Thoracic aorta (tissue), 2 donors: Measurements from ENCODE around the gene MMP21. TPM values are rescaled to one million over a fixed set of nuclear protein-coding genes. Genes with fewer than 3 reads are reported as not detected.

Experiments
- ATAC-seq: fragments of 150-250 bp; one replicate; pipeline ENCODE4 v1.8.0; 2017; ENCODE audit warnings: low read depth; ENCODE audit not compliant: insufficient number of reproducible peaks, low FRiP score
- DNase-seq: peaks from one replicate; pipeline ENCODE4 v3.0.0-alpha.2; 2020; ENCODE audit warnings: low spot score
- H3K27ac ChIP-seq, 2 donors: fragments of 200-600 bp; sonication (generic); 1 replicate in 1 of 2; 2 replicates in 1 of 2; pipeline ENCODE4 v1.5.1; 2016; ENCODE audit warnings: mild to moderate bottlenecking in 2 of 2, moderate library complexity in 2 of 2
- H3K27me3 ChIP-seq: fragments of 200-600 bp; sonication (generic); replicated peaks from 2 replicates; pipeline ENCODE4 v1.6.0; 2016; ENCODE audit warnings: mild to moderate bottlenecking; ENCODE audit not compliant: insufficient read depth
- H3K36me3 ChIP-seq: fragments of 200-600 bp; sonication (generic); one replicate; pipeline ENCODE4 v1.5.1; 2016
- H3K4me1 ChIP-seq, 2 donors: fragments of 200-600 bp; sonication (generic); 1 replicate in 1 of 2; 2 replicates in 1 of 2; pipeline versions ENCODE4 v1.5.1 to v1.6.0; 2016; ENCODE audit warnings: low read depth in 2 of 2, mild to moderate bottlenecking in 1 of 2; ENCODE audit not compliant: control insufficient read depth in 1 of 2
- H3K4me3 ChIP-seq: fragments of 200-600 bp; sonication (generic); 2 replicates; pipeline ENCODE4 v1.5.1; 2016; ENCODE audit warnings: mild to moderate bottlenecking
- H3K9me3 ChIP-seq: fragments of 200-600 bp; sonication (generic); 2 replicates; pipeline ENCODE4 v1.5.1; 2016
- total RNA-seq, 2 donors: library from RNA; depleted of rRNA; stranded (reverse); fragments of >200 nt; gene quantifications; one replicate each; pipeline versions ENCODE4 v1.1.0 to v1.2.3, GENCODE V29; 2016
- TF ChIP-seq, protein P1 (sequence below): fragments of 200-600 bp; sonication (generic); IDR thresholded peaks from one replicate; pipeline ENCODE4 v1.5.1; 2019; ENCODE audit warnings: antibody characterized with exemption

The MMP21 gene
- total RNA-seq, 2 donors from 2014 or later = not detected

DNA sequence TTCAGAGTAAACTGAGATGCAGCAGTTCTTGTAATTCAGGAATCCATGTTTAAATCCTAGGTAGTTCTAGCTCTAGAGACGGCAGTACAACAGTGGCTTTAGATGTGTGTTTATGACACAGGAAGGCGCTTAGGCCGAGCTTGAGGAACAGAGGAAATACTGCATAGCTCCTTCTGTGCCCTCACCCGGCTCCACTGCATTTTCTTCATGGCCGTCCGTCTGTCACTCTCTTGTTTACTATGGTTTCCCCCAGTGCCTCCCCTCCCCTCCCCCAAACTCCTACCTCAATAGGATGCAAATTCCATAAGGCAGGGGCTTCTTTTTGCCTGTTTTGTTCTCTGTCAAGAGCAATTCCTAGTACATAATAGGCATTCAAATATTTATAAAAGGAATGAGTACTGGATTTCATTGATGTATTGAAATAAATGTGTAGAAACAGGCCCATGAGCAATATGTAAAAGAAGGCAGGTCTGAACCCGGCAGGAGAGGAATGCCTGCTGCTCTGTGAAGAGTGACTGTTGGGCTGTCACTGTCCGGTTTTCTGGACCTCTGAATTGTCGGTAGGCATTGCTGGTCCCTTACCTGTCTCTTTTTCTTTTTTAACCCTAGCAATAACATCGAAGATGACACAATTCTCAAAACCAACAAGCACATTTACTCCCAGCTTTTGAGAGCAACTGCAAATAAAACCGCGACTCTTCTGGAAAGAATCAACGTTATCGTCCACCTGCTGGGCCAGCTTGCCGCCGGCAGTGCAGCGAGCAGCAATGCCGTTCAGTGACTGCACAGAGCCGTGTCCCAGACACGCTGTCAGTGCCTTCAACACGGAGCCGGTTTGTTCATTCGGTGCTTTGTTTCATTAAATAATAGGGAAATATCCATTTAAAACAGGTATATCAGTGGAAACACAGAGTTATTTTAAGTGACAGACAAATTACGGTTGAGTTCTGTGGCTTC lies 12.7 kb downstream of the MMP21 start:
- DNase-seq (no peak), ATAC-seq (no peak)
- Histone ChIP-seq H3K36me3 (peaks cover 42% of the 10 kb centered on the region), H3K4me3 (no peak overlapping the region), H3K4me1 (peaks cover 0 to 5% of the 10 kb centered on the region in 2 donors), H3K9me3 (no peaks in the 10 kb centered on the region), H3K27ac (no peak overlapping the region), H3K27me3 (no peaks in the 10 kb centered on the region)
- TF ChIP-seq, protein P1, sequence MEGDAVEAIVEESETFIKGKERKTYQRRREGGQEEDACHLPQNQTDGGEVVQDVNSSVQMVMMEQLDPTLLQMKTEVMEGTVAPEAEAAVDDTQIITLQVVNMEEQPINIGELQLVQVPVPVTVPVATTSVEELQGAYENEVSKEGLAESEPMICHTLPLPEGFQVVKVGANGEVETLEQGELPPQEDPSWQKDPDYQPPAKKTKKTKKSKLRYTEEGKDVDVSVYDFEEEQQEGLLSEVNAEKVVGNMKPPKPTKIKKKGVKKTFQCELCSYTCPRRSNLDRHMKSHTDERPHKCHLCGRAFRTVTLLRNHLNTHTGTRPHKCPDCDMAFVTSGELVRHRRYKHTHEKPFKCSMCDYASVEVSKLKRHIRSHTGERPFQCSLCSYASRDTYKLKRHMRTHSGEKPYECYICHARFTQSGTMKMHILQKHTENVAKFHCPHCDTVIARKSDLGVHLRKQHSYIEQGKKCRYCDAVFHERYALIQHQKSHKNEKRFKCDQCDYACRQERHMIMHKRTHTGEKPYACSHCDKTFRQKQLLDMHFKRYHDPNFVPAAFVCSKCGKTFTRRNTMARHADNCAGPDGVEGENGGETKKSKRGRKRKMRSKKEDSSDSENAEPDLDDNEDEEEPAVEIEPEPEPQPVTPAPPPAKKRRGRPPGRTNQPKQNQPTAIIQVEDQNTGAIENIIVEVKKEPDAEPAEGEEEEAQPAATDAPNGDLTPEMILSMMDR = no peak

DNA sequence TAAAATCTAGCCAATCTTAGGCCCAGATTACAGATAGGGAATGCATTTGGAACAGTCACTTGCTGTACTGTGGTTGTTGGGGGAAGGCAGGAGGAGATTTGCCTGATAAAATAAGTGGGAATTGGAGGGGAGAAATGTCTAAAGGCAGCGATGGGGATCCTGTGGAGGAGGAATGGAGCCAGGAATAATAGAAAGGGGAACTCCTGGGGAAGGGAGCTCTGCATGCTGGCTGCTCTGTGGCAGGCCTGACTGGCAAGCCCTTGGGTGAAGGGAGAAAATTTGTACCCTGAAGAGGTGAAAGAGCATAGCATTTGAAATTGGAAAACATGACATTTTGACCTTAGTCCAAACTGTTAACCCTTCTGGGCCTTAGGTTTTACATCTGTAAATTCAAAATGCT lies 13.7 kb downstream of the MMP21 start:
- H3K4me1 ChIP-seq = no peaks in the 10 kb centered on the region
- ATAC-seq = no peak
- no peak overlapping the region for H3K27ac ChIP-seq
- H3K9me3 ChIP-seq = no peaks in the 10 kb centered on the region
- H3K36me3 ChIP-seq = peaks cover 47% of the 10 kb centered on the region
- H3K27me3 ChIP-seq = no peaks in the 10 kb centered on the region
- no peak overlapping the region for H3K4me3 ChIP-seq
- DNase-seq = no peak
- TF ChIP-seq, protein P1 = no peak

DNA sequence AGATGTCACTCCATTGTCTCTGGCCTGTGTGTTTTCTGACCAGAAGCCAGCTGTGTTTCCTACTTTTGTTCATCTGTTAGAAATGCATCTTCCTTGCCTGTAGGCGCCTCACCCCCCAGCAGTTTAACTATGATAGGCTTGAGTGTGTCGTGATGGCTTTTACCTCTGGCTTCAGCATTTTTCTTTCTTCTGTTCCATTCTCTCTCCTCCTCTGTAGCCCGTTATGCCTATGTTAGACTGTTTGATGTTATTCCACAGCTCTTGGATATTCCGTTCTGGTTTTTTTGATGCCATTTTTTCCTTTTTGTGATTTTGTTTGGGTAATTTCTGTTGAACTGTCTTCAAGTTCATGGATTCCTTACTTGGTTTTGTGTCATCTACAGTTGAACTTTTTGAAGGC lies 17.9 kb downstream of the MMP21 start:
- no peaks in the 10 kb centered on the region for H3K27me3 ChIP-seq
- ATAC-seq = no peak
- H3K4me1 ChIP-seq = no peaks in the 10 kb centered on the region
- no peaks in the 10 kb centered on the region for H3K9me3 ChIP-seq
- peaks cover 43% of the 10 kb centered on the region for H3K36me3 ChIP-seq
- no peak overlapping the region for H3K27ac ChIP-seq
- DNase-seq = no peak
- TF ChIP-seq, protein P1 = no peak
- H3K4me3 ChIP-seq = no peak overlapping the region

DNA sequence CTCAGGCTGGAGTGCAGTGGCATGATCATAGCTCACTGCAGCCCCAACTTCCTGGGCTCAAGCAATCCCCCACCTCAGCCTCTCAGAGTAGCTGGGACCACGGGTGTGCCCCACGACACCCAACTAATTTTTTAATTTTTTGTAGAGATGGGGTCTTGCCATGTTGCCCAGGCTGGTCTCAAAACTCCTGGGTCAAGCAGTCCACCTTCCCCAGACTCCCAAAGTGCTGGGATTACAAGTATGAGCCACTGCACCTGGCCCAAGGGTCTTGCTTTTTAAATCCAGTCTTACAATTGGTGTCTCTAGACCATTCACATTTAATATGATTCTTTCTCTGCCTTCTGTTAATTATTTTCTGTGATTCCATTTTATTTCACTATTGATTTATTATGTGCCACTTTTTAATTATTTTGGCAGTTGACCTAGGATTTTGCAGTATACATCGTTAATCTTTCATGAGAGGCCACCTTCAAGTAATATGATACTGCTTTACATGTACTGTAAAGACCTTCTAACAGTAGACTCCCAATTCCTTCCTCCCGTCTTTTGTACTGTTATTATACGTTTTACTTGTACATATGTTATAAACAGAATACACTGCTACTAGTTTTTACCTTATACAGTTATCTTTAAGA lies 18.7 kb downstream of the MMP21 start:
- no peak overlapping the region for H3K4me3 ChIP-seq
- DNase-seq (no peak), ATAC-seq (no peak)
- peaks cover 45% of the 10 kb centered on the region for H3K36me3 ChIP-seq
- H3K9me3 ChIP-seq = no peaks in the 10 kb centered on the region
- no peaks in the 10 kb centered on the region for H3K4me1 ChIP-seq
- TF ChIP-seq, protein P1 = no peak
- no peak overlapping the region for H3K27ac ChIP-seq
- no peaks in the 10 kb centered on the region for H3K27me3 ChIP-seq

DNA sequence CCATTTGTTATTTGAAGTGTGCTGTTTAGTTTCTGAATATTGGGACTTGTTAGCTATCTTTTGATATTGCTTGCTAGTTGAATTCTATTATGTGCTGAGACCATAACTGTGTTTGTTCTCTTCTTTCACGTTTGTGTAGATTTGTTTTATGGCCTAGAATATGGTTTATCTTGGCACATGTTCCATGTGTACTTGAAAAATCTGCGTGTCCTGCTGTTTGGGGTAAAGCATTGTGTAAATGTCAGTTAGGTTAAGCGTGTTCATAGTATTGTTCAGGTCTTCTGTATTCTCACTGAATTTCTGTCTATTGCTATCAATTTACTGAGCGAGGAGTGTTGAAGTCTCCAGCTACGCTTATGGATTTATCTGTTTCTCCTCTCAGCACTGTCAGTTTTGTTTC lies 19.4 kb downstream of the MMP21 start:
- no peak for ATAC-seq

More for the DNA sequence above, 19.4 kb downstream of the MMP21 start:
- no peaks in the 10 kb centered on the region for H3K27me3 ChIP-seq
- TF ChIP-seq, protein P1 = no peak
- peaks cover 52% of the 10 kb centered on the region for H3K36me3 ChIP-seq
- no peaks in the 10 kb centered on the region for H3K9me3 ChIP-seq
- H3K4me3 ChIP-seq = no peak overlapping the region
- H3K27ac ChIP-seq = no peak overlapping the region
- H3K4me1 ChIP-seq = no peaks in the 10 kb centered on the region
- DNase-seq = no peak
